Muscle layer of colon (tissue), 2 donors: ENCODE data around the gene DLD.
"Not testable (repeated sequence)": the region's sequence is repeated elsewhere in the genome, so short reads cannot be mapped to it uniquely, and the experiment has no call there.

Experiments used
- H3K27ac ChIP-seq: one replicate; pipeline ENCODE4 v1.7.0; 2013; ENCODE audit warnings: low read depth, mild to moderate bottlenecking, low read length, moderate library complexity
- H3K27me3 ChIP-seq, 2 donors: one replicate each; pipeline ENCODE4 v1.7.0; 2013; ENCODE audit warnings: low read length in 2 of 2, mild to moderate bottlenecking in 2 of 2; ENCODE audit not compliant: insufficient read depth in 2 of 2, control insufficient read depth in 1 of 2
- H3K36me3 ChIP-seq: one replicate; pipeline ENCODE4 v1.7.0; 2013; ENCODE audit warnings: mild to moderate bottlenecking, low read length; ENCODE audit not compliant: insufficient read depth
- H3K4me1 ChIP-seq: one replicate; pipeline ENCODE4 v1.7.0; 2013; ENCODE audit warnings: mild to moderate bottlenecking, low read length; ENCODE audit not compliant: insufficient read depth
- H3K4me3 ChIP-seq, 2 donors: one replicate each; pipeline ENCODE4 v1.7.0; 2013; ENCODE audit warnings: low read length in 2 of 2, low read depth in 1 of 2, mild to moderate bottlenecking in 1 of 2, moderate library complexity in 1 of 2
- H3K9ac ChIP-seq: one replicate; pipeline ENCODE4 v1.7.0; 2013; ENCODE audit warnings: low read length
- H3K9me3 ChIP-seq: one replicate; pipeline ENCODE4 v1.7.0; 2013; ENCODE audit warnings: mild to moderate bottlenecking, low read length
- donor health status: abdominal sarcoma.
- donor health status: Adenocarcinoma of cecum.

The DLD gene

DNA sequence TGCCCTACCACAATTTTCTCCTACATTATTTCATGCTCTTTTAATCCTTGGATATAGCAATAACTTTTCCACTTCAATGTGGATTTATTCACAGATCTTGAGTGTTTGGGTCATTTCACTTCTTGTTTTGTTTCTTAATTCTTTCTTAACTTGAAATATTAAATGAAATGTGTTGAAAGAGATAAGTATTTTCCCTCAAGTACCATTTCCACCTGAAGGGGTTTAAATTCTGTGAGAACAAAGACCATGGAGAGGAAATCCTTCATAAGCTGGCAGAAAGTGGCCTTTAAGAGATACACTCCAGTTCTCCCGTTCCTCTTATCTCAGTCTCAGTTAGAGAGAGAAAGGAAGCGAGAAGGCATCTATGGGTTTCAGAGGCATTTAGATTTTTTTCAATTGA is 14.1 kb upstream of the DLD start:
- no peaks in the 10 kb centered on the region for H3K9me3 ChIP-seq
- no peaks in the 10 kb centered on the region for H3K36me3 ChIP-seq
- H3K4me3 ChIP-seq: no peak overlapping the region
- H3K27me3 ChIP-seq: no peaks in the 10 kb centered on the region
- H3K9ac ChIP-seq: no peak overlapping the region
- H3K27ac ChIP-seq: no peak overlapping the region
- peaks cover 13% of the 10 kb centered on the region for H3K4me1 ChIP-seq

GRCh38 chr7:107877731-107878382 is 13.1 kb upstream of the DLD start:
- H3K36me3 ChIP-seq: no peaks in the 10 kb centered on the region
- H3K4me3 ChIP-seq: no peak overlapping the region
- H3K4me1 ChIP-seq: peaks cover 13% of the 10 kb centered on the region
- H3K9ac ChIP-seq: no peak overlapping the region
- no peaks in the 10 kb centered on the region for H3K9me3 ChIP-seq
- H3K27ac ChIP-seq: no peak overlapping the region
- H3K27me3 ChIP-seq: no peaks in the 10 kb centered on the region

DNA sequence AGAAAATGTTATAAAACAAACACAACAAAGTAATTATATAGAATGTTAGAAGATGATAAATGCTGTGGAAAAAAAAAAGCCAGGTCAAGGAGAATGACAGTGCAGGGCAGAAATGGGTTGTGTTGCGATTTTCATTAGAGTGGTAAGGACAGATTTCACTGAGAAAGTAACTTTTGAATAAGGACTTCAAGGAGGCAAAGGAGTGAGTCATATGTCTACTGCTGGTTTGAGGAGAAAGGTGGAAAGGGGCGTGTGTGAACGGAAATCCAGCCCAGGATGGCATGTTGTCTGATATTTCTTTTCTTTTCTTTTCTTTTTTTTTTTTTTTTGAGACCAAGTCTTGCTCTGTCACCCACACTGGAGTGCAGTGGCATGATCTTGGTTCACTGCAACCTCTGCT is 12.3 kb upstream of the DLD start:
- Histone ChIP-seq H3K27ac (no peak overlapping the region), H3K9ac (no peak overlapping the region), H3K4me3 (no peak overlapping the region), H3K4me1 (peaks cover 13% of the 10 kb centered on the region), H3K27me3 (no peaks in the 10 kb centered on the region), H3K36me3 (no peaks in the 10 kb centered on the region), H3K9me3 (no peaks in the 10 kb centered on the region)

GRCh38 chr7:107879400-107880035 is 11.5 kb upstream of the DLD start:
- Histone ChIP-seq H3K27me3 (no peaks in the 10 kb centered on the region), H3K9ac (no peak overlapping the region), H3K36me3 (no peaks in the 10 kb centered on the region), H3K9me3 (no peaks in the 10 kb centered on the region), H3K27ac (peak overlapping the region; percentile 44), H3K4me1 (peaks cover 6% of the 10 kb centered on the region), H3K4me3 (no peak overlapping the region)

DNA sequence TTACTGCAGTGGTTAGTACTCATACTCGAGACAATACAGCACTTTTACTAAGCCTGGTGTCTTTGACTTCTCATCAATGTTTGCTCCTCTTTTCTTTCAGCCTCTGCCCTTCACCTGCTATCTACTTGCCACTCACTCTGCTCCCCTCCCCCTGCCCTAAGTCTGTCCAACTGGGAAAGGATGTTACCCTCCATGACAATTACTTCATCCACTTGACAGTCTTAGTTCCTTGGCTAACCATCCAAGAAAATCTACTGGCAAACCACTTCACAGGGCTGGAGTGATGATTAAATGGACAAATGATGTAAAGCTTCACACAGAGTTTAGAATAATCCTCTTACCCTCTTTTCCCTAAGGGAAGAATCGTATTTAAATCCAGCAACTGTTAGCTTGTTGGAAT is 8.2 kb upstream of the DLD start:
- Histone ChIP-seq H3K4me1 (no peaks in the 10 kb centered on the region), H3K9ac (no peak overlapping the region), H3K9me3 (no peaks in the 10 kb centered on the region), H3K4me3 (no peak overlapping the region), H3K27ac (no peak overlapping the region), H3K36me3 (no peaks in the 10 kb centered on the region), H3K27me3 (no peaks in the 10 kb centered on the region)

DNA sequence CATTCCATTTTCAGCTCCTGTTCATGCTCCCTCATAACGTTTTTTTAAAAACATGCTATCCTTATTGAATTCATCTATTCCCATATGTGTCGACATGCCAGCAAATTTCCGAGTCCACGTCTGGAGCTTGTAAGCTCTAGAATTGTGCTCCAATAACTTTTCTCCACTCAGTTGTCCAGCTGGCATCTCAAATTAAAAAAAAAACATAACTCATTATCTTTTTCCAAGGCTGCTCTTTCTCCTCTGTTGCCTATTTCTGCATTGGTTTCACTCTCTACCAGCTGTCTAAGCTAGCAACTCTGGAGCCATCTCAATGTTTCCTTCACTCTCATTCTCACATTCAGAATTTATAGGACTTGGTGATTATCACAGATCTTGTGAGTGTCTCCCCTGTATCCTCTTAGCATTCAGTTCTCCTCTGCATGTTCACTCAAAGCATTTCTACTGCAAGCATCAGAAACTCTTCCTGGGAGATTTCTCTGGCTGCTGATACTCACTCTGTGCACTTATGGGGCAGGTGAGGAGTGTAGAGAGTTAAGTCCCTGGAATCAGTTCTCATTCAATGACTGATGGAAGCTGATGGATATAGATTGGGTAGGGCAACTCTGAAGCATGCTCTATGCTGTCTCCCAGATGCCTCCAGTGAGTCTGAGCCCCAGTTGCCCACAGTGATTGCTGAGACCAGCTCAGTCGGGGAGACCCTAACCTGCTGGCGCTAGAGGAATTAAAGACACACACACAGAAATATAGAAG is 6.7 kb upstream of the DLD start:
- Histone ChIP-seq H3K4me3 (no peak overlapping the region), H3K4me1 (no peaks in the 10 kb centered on the region), H3K36me3 (no peaks in the 10 kb centered on the region), H3K9ac (no peak overlapping the region), H3K27ac (no peak overlapping the region), H3K9me3 (no peaks in the 10 kb centered on the region), H3K27me3 (no peaks in the 10 kb centered on the region)

DNA sequence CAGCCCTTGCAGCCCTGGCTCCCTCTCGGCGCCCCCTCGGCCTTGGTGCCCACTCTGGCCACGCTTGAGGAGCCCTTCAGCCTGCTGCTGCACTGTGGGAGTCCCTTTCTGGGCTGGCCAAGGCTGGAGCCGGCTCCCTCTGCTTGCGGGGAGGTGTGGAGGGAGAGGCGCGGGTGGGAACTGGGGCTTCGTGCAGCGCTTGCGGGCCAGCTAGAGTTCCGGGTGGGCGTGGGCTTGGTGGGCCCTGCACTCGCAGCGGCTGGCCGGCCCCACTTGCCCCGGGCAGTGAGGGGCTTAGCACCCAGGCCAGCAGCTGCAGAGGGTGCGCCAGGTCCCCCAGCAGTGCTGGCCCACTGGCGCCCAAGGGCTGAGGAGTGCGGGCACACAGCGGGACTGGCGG is 3.2 kb upstream of the DLD start:
- H3K9ac ChIP-seq, H3K27ac ChIP-seq, H3K9me3 ChIP-seq, H3K36me3 ChIP-seq, H3K4me3 ChIP-seq, H3K27me3 ChIP-seq: not testable (repeated sequence)
- H3K4me1 ChIP-seq: peaks cover 18% of the 10 kb centered on the region

- peak overlapping the region in 1 of 2 donors; percentile 100 for H3K4me3 ChIP-seq
- no peaks in the 10 kb centered on the region for H3K9me3 ChIP-seq
- H3K4me1 ChIP-seq: peaks cover 39% of the 10 kb centered on the region
- peak overlapping the region; percentile 99 for H3K9ac ChIP-seq
- no peaks in the 10 kb centered on the region for H3K27me3 ChIP-seq
- H3K36me3 ChIP-seq: peaks cover 8% of the 10 kb centered on the region
- peak overlapping the region; percentile 98 for H3K27ac ChIP-seq
Measured at GRCh38 chr7:107889992-107890391, 991 bp upstream of the DLD start.

- peak overlapping the region; percentile 98 for H3K27ac ChIP-seq
- no peaks in the 10 kb centered on the region for H3K27me3 ChIP-seq
- H3K9ac ChIP-seq: peak overlapping the region; percentile 99
- peaks cover 44% of the 10 kb centered on the region for H3K4me1 ChIP-seq
- peak overlapping the region; percentile 75 to 100 for H3K4me3 ChIP-seq
- H3K9me3 ChIP-seq: no peaks in the 10 kb centered on the region
- peaks cover 13% of the 10 kb centered on the region for H3K36me3 ChIP-seq
Measured at GRCh38 chr7:107890493-107890961, 456 bp upstream of the DLD start.

DNA sequence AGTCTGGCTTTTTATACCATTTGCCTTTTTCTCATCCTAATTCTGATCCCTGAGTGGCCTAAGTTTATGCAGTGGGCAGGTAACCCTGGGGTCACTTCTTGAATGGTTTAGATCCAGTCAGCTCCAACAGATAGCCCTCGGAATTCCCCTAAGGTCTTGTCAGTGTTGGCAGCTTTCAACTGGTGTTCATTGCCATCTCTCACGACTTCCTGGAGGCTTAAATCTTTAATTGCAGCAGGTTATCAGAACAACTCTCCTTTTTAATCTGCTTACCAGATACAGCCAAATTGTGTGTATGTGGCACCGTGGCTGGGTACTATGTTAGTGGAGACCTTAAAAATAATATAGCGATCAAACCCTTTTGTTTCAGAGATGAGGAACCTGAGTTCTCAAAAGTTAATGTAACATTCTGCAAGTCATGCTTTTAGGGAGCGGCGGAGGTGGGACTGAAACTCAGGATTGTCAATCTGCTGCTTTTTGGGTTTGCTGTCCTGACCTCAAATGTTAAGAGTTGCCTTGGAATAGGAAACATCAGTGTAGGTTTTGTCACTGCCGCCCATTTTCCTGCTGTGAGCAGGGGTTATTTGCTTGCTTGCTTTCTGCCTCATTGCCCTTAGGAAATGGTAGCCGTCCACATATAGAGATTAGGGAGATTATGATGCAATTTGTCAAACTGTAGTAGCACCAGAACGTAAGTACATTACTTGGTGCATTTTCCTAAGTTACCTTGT is 818 bp downstream of the DLD start:
- Histone ChIP-seq H3K4me3 (peak overlapping the region; percentile 75 to 100), H3K9ac (peak overlapping the region; percentile 99), H3K4me1 (peaks cover 52% of the 10 kb centered on the region), H3K9me3 (no peaks in the 10 kb centered on the region), H3K36me3 (peaks cover 14% of the 10 kb centered on the region), H3K27me3 (no peaks in the 10 kb centered on the region), H3K27ac (peak overlapping the region; percentile 98)

DNA sequence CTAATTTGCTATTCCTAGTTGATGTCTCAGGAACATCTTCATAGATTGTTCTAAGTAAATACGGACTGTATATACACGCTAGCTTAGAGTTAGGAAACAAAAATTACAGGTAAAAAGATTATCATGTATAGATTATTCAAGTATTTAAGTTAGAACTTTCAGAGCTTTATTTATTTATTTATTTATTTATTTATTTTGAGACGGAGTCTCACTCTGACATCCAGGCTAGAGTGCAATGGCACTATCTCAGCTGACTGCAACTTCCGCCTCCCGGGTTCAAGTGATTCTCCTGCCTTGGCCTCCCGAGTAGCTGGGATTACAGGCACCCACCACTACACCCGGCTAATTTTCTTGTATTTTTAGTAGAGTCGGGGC is 1.4 kb downstream of the DLD start:
- H3K36me3 ChIP-seq: peaks cover 14% of the 10 kb centered on the region
- peak overlapping the region; percentile 75 to 100 for H3K4me3 ChIP-seq
- H3K9me3 ChIP-seq, H3K27me3 ChIP-seq, H3K27ac ChIP-seq: not testable (repeated sequence)
- peaks cover 56% of the 10 kb centered on the region for H3K4me1 ChIP-seq
- peak overlapping the region; percentile 99 for H3K9ac ChIP-seq
